Cardiac muscle cell (in vitro differentiated cells and primary cell): ENCODE data around the gene GVQW3. TPM values are rescaled to one million over a fixed set of nuclear protein-coding genes. Genes with fewer than 3 reads are reported as not detected.

Source experiments
- DNase-seq, 2 donors: peaks; one replicate each; pipeline versions ENCODE4 v3.0.0 to v3.0.0-alpha.2; 2010 to 2017; ENCODE audit warnings: low read depth in 1 of 2, low spot score in 1 of 2
- H3K27ac ChIP-seq: fragments of 200-600 bp; sonication (generic); 2 replicates; pipeline ENCODE4 v1.5.1; 2016
- H3K27me3 ChIP-seq: fragments of 200-600 bp; sonication (generic); 2 replicates; pipeline ENCODE4 v1.6.0; 2016; ENCODE audit warnings: control low read depth
- H3K36me3 ChIP-seq: fragments of 200-600 bp; sonication (generic); 2 replicates; pipeline ENCODE4 v1.5.1; 2016; ENCODE audit warnings: control low read depth
- H3K4me1 ChIP-seq: fragments of 200-600 bp; sonication (generic); 2 replicates; pipeline ENCODE4 v1.8.1; 2017; ENCODE audit warnings: low read depth, mild to moderate bottlenecking, mixed run types
- H3K4me3 ChIP-seq: fragments of 200-600 bp; sonication (generic); 2 replicates; pipeline ENCODE4 v1.5.1; 2016; ENCODE audit warnings: mild to moderate bottlenecking
- H3K9me3 ChIP-seq: fragments of 200-600 bp; sonication (generic); 2 replicates; pipeline ENCODE4 v1.5.1; 2017; ENCODE audit warnings: low read depth, mild to moderate bottlenecking, control low read depth
- CTCF ChIP-seq: IDR thresholded peaks from 2 replicates; pipeline ENCODE4 v1.5.1; 2012; ENCODE audit warnings: low read depth, mild to moderate bottlenecking, low read length
- polyA plus RNA-seq: library from polyadenylated mRNA; unstranded; fragments of >200 nt; fragmentation: Nextera tagmentation; extraction: Ambion mirVana; gene quantifications from 2 replicates; pipeline ENCODE4 v1.2.1, GENCODE V29; 2016
- total RNA-seq: library from RNA; depleted of rRNA; stranded (reverse); fragments of >200 nt; gene quantifications from 2 replicates; pipeline ENCODE4 v1.2.3, GENCODE V29; 2016

The GVQW3 gene
- total and polyA plus RNA-seq, 2 experiments from 2014 or later: 3.9 to 13.3 TPM

GRCh38 chr11:76385903-76386302 lies 4.8 kb downstream of the GVQW3 start:
- peaks cover 9% of the 10 kb centered on the region for H3K4me1 ChIP-seq

GRCh38 chr11:76388408-76388807 lies 7.3 kb downstream of the GVQW3 start:
- H3K27ac ChIP-seq: no peak overlapping the region
- H3K27me3 ChIP-seq: no peaks in the 10 kb centered on the region
- no peaks in the 10 kb centered on the region for H3K36me3 ChIP-seq
- no peaks in the 10 kb centered on the region for H3K9me3 ChIP-seq
- DNase-seq: no peak
- H3K4me1 ChIP-seq: no peaks in the 10 kb centered on the region
- no peak overlapping the region for H3K4me3 ChIP-seq
- no peak for TF ChIP-seq CTCF

More at GRCh38 chr11:76385903-76386302, 4.8 kb downstream of the GVQW3 start:
- TF ChIP-seq CTCF: no peak
- Histone ChIP-seq H3K9me3 (no peaks in the 10 kb centered on the region), H3K4me3 (no peak overlapping the region), H3K36me3 (no peaks in the 10 kb centered on the region), H3K27me3 (no peaks in the 10 kb centered on the region), H3K27ac (no peak overlapping the region)
- DNase-seq: no peak

- H3K36me3 ChIP-seq: no peaks in the 10 kb centered on the region
- H3K4me1 ChIP-seq: no peaks in the 10 kb centered on the region
- H3K27ac ChIP-seq: no peak overlapping the region
- no peak for TF ChIP-seq CTCF
- DNase-seq: no peak
- no peak overlapping the region for H3K4me3 ChIP-seq
- no peaks in the 10 kb centered on the region for H3K9me3 ChIP-seq
- no peaks in the 10 kb centered on the region for H3K27me3 ChIP-seq
These were observed 9.9 kb downstream of the GVQW3 start for GRCh38 chr11:76391021-76391420.

- Histone ChIP-seq H3K9me3 (no peaks in the 10 kb centered on the region), H3K4me1 (no peaks in the 10 kb centered on the region), H3K36me3 (no peaks in the 10 kb centered on the region), H3K27ac (no peak overlapping the region), H3K4me3 (no peak overlapping the region), H3K27me3 (no peaks in the 10 kb centered on the region)
- no peak for DNase-seq
- no peak for TF ChIP-seq CTCF
These were observed 10.8 kb downstream of the GVQW3 start for GRCh38 chr11:76391811-76392475.

- Histone ChIP-seq H3K4me3 (no peak overlapping the region), H3K4me1 (no peaks in the 10 kb centered on the region), H3K27ac (no peak overlapping the region), H3K27me3 (no peaks in the 10 kb centered on the region), H3K36me3 (no peaks in the 10 kb centered on the region), H3K9me3 (no peaks in the 10 kb centered on the region)
- no peak for DNase-seq
- TF ChIP-seq CTCF: no peak
These were observed 11.7 kb downstream of the GVQW3 start for GRCh38 chr11:76392870-76393269.
